Measurements from ENCODE around the gene TWIST2.

DNA sequence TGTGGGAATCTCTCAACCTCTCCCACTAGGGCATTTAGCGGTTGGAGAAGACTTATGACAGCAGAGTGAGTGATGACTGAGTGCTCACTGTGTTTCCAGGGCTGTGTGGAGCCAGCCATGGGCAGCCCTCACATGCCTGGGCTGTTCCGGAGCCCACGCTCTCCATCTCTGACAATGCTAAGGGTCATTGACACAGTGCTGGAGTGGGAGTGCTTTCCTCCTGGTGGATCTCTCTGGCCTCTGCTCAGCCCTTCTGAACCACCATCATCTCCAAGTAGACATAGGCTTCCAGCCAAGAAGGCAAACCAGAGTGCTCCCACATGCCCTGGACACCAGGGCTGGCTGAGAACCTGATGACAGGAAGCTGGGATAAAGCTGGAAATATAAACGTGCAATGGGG is 33.1 kb upstream of the TWIST2 start:
- TF ChIP-seq CEBPB (IDR thresholded peaks at IDR 0.05) (no peak), YY1 (IDR thresholded peaks at IDR 0.05; ENCODE audit: low read depth) (no peak), CREB1 (IDR thresholded peaks at IDR 0.05; ENCODE audit: low read depth) (no peak), RAD21 (IDR thresholded peaks at IDR 0.05; ENCODE audit: low read depth) (no peak), TAF1 (IDR thresholded peaks at IDR 0.05; ENCODE audit: low read depth) (no peak), NFIC (IDR thresholded peaks at IDR 0.05) (no peak), FOXM1 (IDR thresholded peaks at IDR 0.05; ENCODE audit: borderline replicate concordance, low read depth) (no peak), EP300 (IDR thresholded peaks at IDR 0.05; ENCODE audit: borderline replicate concordance) (no peak), ZBTB7A (IDR thresholded peaks at IDR 0.05; ENCODE audit: low read depth) (no peak), TEAD4 (IDR thresholded peaks at IDR 0.05) (no peak)
- TF ChIP-seq, protein P1, sequence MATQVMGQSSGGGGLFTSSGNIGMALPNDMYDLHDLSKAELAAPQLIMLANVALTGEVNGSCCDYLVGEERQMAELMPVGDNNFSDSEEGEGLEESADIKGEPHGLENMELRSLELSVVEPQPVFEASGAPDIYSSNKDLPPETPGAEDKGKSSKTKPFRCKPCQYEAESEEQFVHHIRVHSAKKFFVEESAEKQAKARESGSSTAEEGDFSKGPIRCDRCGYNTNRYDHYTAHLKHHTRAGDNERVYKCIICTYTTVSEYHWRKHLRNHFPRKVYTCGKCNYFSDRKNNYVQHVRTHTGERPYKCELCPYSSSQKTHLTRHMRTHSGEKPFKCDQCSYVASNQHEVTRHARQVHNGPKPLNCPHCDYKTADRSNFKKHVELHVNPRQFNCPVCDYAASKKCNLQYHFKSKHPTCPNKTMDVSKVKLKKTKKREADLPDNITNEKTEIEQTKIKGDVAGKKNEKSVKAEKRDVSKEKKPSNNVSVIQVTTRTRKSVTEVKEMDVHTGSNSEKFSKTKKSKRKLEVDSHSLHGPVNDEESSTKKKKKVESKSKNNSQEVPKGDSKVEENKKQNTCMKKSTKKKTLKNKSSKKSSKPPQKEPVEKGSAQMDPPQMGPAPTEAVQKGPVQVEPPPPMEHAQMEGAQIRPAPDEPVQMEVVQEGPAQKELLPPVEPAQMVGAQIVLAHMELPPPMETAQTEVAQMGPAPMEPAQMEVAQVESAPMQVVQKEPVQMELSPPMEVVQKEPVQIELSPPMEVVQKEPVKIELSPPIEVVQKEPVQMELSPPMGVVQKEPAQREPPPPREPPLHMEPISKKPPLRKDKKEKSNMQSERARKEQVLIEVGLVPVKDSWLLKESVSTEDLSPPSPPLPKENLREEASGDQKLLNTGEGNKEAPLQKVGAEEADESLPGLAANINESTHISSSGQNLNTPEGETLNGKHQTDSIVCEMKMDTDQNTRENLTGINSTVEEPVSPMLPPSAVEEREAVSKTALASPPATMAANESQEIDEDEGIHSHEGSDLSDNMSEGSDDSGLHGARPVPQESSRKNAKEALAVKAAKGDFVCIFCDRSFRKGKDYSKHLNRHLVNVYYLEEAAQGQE (IDR thresholded peaks at IDR 0.05; ENCODE audit: low read depth): no peak
- TF ChIP-seq, protein P2, sequence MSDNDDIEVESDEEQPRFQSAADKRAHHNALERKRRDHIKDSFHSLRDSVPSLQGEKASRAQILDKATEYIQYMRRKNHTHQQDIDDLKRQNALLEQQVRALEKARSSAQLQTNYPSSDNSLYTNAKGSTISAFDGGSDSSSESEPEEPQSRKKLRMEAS (IDR thresholded peaks at IDR 0.05): no peak
